OCI-LY7 (cell line): ENCODE measurements around the gene RAPGEF4. TPM values are rescaled to one million over a fixed set of nuclear protein-coding genes. Genes with fewer than 3 reads are reported as not detected.

Experiments used
- BruUV-seq: library from RNA; stranded (reverse); fragments of 400-500 nt; replicated peaks from 2 replicates; lab custom pipeline; 2021; lab: Mats Ljungman, UMichigan
- CTCF ChIA-PET: fragments of 300-600 bp; sonication (Branson Sonifier 250); formaldehyde crosslinking; loops from one replicate; lab custom pipeline; 2022; ENCODE audit warnings: antibody characterized with exemption; ENCODE audit not compliant: unreplicated experiment; lab: Charles Lee
- POLR2A ChIA-PET: fragments of 300-600 bp; sonication (Branson Sonifier 250); formaldehyde crosslinking; loops from one replicate; lab custom pipeline; 2022; ENCODE audit warnings: antibody characterized with exemption; lab: Charles Lee
- DNase-seq: peaks from one replicate; pipeline ENCODE4 v3.0.0-alpha.2; 2015; ENCODE audit warnings: low spot score
- H2AFZ ChIP-seq: fragments of 200-600 bp; sonication (generic), shearing (Covaris generic); 2 replicates; pipeline ENCODE4 v1.6.1; 2014; ENCODE audit warnings: mild to moderate bottlenecking, antibody characterized with exemption, low read length, moderate library complexity
- H3K27ac ChIP-seq: fragments of 200-600 bp; sonication (generic); 2 replicates; pipeline ENCODE4 v1.5.1; 2014; ENCODE audit warnings: mixed run types, low read depth, mild to moderate bottlenecking, moderate library complexity, low read length, inconsistent platforms; ENCODE audit not compliant: poor library complexity, severe bottlenecking
- H3K36me3 ChIP-seq: fragments of 200-600 bp; sonication (generic); 2 replicates; pipeline ENCODE4 v1.6.1; 2014; ENCODE audit warnings: mild to moderate bottlenecking, antibody characterized with exemption, low read length, moderate library complexity, mixed read lengths; ENCODE audit not compliant: insufficient read depth
- H3K4me1 ChIP-seq: fragments of 200-600 bp; sonication (generic); 2 replicates; pipeline ENCODE4 v1.5.1; 2014; ENCODE audit warnings: mild to moderate bottlenecking, low read length; ENCODE audit not compliant: insufficient read depth, poor library complexity, severe bottlenecking
- H3K4me2 ChIP-seq: fragments of 200-600 bp; sonication (generic); 2 replicates; pipeline ENCODE4 v1.6.1; 2014; ENCODE audit warnings: mild to moderate bottlenecking, low read length
- H3K4me3 ChIP-seq: fragments of 200-600 bp; sonication (generic); 2 replicates; pipeline ENCODE4 v1.5.1; 2014; ENCODE audit warnings: mild to moderate bottlenecking, low read depth, low read length; ENCODE audit not compliant: poor library complexity, severe bottlenecking
- H3K79me2 ChIP-seq: fragments of 200-600 bp; sonication (generic); 2 replicates; pipeline ENCODE4 v1.6.1; 2016; ENCODE audit warnings: low read depth, mild to moderate bottlenecking, low read length, moderate library complexity, mixed read lengths; ENCODE audit not compliant: insufficient read depth
- H3K9me2 ChIP-seq: fragments of 200-600 bp; sonication (generic); 2 replicates; pipeline ENCODE4 v1.6.1; 2016; ENCODE audit warnings: mild to moderate bottlenecking, low read length, mixed read lengths; ENCODE audit not compliant: insufficient read depth
- H3K9me3 ChIP-seq: fragments of 200-600 bp; sonication (generic); 2 replicates; pipeline ENCODE4 v1.6.1; 2014; ENCODE audit warnings: mild to moderate bottlenecking, mixed run types, low read length, mixed read lengths
- H4K20me1 ChIP-seq: fragments of 200-600 bp; sonication (generic); 2 replicates; pipeline ENCODE4 v1.6.1; 2014; ENCODE audit warnings: mild to moderate bottlenecking, antibody characterized with exemption, low read length, moderate library complexity, mixed read lengths; ENCODE audit not compliant: insufficient read depth
- CTCF ChIP-seq: fragments of 200-600 bp; sonication (generic); conservative IDR thresholded peaks from 2 replicates; pipeline ENCODE4 v1.5.1; 2014; ENCODE audit warnings: mild to moderate bottlenecking, antibody characterized with exemption, low read length, moderate library complexity, mixed read lengths
- EZH2phosphoT487 ChIP-seq: fragments of 200-600 bp; sonication (generic); IDR thresholded peaks from 2 replicates; pipeline ENCODE4 v1.6.1; 2018; ENCODE audit warnings: low read depth, borderline replicate concordance, mild to moderate bottlenecking, mixed run types, antibody characterized with exemption, low read length, moderate library complexity, mixed read lengths
- intact Hi-C: fragments of 100-400 bp; cut with micrococcal nuclease; formaldehyde crosslinking; loops from one replicate; pipeline ENCODE4 v1.10.0; 2022; ENCODE audit not compliant: unreplicated experiment
- total RNA-seq, 2 experiments: library from RNA; depleted of rRNA in 1 of 2; stranded (reverse); fragments of >200 nt in 1 of 2; shearing (Covaris generic) in 1 of 2; gene quantifications; 2 replicates each; pipeline ENCODE4 v1.2.3, GENCODE V29; 2014 to 2022

RAPGEF4 gene
- total RNA-seq, 2 experiments from 2014 or later: 0.22 to 0.55 TPM

GRCh38 chr2:172964511-172965139 lies 229.0 kb downstream of the RAPGEF4 start:
- Histone ChIP-seq H3K4me3 (no peak overlapping the region), H3K9me3 (no peaks in the 10 kb centered on the region), H4K20me1 (no peaks in the 10 kb centered on the region), H3K4me1 (no peaks in the 10 kb centered on the region), H3K9me2 (no peaks in the 10 kb centered on the region), H3K36me3 (no peaks in the 10 kb centered on the region), H3K79me2 (no peaks in the 10 kb centered on the region), H3K4me2 (no peak overlapping the region), H2AFZ (no peak overlapping the region), H3K27ac (no peak overlapping the region)
- TF ChIP-seq EZH2phosphoT487 (no peak), CTCF (no peak)
- ChIA-PET CTCF (no interaction called here), POLR2A (interaction anchor here (0.5 to 0.7 kb wide), 3 partner anchors 15 to 106 kb away, joined by 3 to 5 read pairs (median 3); no protein-coding TSS in a partner anchor)
- DNase-seq: no peak
- BruUV-seq: no TSS peak
- intact Hi-C loops: no loop called here

GRCh38 chr2:172965433-172966212 lies 230.0 kb downstream of the RAPGEF4 start:
- Histone ChIP-seq H3K36me3 (no peaks in the 10 kb centered on the region), H3K79me2 (no peaks in the 10 kb centered on the region), H3K27ac (no peak overlapping the region), H3K9me3 (no peaks in the 10 kb centered on the region), H3K4me2 (no peak overlapping the region), H4K20me1 (no peaks in the 10 kb centered on the region), H3K4me1 (no peaks in the 10 kb centered on the region), H2AFZ (no peak overlapping the region), H3K9me2 (no peaks in the 10 kb centered on the region), H3K4me3 (no peak overlapping the region)
- ChIA-PET POLR2A (no interaction called here), CTCF (no interaction called here)
- no TSS peak for BruUV-seq
- TF ChIP-seq EZH2phosphoT487: no peak
- no peak for TF ChIP-seq CTCF
- DNase-seq: no peak
- intact Hi-C loops: no loop called here
